ENCODE measurements around the gene GMEB1.

The GMEB1 gene, protein sequence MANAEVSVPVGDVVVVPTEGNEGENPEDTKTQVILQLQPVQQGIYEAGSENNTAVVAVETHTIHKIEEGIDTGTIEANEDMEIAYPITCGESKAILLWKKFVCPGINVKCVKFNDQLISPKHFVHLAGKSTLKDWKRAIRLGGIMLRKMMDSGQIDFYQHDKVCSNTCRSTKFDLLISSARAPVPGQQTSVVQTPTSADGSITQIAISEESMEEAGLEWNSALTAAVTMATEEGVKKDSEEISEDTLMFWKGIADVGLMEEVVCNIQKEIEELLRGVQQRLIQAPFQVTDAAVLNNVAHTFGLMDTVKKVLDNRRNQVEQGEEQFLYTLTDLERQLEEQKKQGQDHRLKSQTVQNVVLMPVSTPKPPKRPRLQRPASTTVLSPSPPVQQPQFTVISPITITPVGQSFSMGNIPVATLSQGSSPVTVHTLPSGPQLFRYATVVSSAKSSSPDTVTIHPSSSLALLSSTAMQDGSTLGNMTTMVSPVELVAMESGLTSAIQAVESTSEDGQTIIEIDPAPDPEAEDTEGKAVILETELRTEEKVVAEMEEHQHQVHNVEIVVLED

DNA sequence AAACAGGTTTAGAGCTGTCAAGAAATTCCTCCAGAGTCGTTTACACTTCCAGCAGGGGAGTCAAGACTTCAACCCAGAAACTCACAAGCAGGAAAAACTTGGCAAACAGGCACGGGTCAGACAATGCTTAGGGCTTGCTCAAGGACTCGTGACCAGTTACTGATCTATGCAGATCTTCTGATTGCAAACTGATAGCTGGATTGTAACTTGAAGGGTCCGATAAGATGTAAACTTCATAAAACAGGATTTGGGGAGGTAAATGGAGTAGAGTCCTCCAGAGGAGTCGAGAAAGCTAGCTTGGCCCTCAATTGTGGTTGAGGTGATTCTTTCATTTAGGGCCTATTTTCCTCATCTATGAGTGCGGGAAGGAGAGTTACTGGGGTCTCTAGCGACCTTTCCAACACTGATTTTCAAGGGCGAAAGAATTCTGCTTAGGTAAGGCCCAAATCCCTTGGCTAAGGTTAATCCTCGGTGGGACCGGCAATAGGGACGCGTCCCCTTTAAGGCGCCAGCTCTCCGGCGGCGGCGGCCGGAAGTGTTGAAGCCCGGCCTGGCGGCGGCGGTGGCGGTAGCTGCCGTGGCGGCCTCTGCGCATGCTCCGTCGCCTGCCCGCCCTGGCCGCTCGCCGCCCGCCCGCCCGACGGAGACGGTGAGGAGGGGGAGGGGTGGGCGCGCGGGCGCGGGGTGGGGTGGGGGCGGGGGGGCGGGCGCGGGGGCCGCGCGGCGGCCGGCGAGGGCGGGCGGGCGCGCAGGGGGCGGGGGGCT is at the start of gene GMEB1:
GMEB1 (plus strand) TSS at position 594 of the 765 bp plus-strand sequence. CDS start 14,829 bp downstream, outside the sequence.
- TF ChIP-seq, protein P1, sequence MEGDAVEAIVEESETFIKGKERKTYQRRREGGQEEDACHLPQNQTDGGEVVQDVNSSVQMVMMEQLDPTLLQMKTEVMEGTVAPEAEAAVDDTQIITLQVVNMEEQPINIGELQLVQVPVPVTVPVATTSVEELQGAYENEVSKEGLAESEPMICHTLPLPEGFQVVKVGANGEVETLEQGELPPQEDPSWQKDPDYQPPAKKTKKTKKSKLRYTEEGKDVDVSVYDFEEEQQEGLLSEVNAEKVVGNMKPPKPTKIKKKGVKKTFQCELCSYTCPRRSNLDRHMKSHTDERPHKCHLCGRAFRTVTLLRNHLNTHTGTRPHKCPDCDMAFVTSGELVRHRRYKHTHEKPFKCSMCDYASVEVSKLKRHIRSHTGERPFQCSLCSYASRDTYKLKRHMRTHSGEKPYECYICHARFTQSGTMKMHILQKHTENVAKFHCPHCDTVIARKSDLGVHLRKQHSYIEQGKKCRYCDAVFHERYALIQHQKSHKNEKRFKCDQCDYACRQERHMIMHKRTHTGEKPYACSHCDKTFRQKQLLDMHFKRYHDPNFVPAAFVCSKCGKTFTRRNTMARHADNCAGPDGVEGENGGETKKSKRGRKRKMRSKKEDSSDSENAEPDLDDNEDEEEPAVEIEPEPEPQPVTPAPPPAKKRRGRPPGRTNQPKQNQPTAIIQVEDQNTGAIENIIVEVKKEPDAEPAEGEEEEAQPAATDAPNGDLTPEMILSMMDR (IDR thresholded peaks at IDR 0.05): no peak

DNA sequence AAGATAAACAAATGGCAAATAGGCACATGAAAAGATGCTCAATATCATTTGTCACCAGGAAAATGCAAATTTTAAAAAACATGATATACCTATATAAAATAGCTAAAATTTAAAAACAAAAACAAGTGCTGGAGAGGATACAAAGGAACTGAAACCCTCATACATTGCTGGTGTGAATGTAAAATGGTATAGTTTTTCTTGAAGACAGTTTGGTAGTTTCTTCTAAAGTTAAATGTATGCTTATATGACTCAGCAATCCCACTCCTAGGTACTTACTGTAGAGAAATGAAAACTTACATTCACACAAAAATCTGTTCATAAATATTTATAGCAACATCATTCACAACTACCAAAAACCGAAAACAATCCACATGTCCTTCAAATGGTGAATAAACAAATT is 36.9 kb upstream of the GMEB1 start:
- TF ChIP-seq, protein P1 (IDR thresholded peaks at IDR 0.05): no peak

DNA sequence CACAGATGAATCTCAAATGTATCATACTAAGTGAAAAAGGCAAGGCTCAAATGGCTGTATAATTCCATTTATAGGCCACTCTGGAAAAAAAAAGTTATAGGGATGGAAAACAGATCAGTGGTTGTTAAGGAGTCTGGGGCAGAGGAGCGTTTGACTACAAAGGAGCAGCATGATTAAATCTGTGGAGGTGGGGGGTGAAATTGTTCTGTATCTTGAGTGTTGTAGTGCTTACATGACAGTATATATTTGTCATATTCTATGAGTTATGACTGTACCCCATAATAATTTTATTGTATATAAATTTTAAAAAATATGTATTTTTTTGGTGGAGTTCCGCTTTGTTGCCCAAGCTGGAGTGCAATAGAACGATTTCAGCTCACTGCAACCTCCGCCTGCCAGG is 36.0 kb upstream of the GMEB1 start:
- TF ChIP-seq, protein P1 (IDR thresholded peaks at IDR 0.05): no peak

DNA sequence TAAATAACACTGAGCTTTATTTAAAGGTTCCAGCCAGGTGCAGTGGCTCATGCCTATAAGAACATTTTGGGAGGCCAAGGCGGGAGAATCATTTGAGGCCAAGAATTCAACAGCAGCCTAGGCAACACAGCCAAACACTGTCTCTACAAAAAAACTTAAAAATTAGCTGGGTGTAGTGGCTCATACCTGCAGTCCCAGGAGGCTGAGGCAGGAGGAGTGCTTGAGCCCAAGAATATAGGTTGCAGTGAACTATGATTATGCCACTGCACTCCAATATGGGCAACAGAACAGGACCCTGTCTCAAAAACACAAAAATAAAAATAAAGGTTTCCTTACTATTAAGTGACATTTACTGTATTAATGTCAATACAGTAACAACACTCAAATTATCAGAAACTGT is 27.8 kb upstream of the GMEB1 start:
- TF ChIP-seq, protein P1 (IDR thresholded peaks at IDR 0.05): peak; percentile 38; the same call in 1 of the 2 replicates

DNA sequence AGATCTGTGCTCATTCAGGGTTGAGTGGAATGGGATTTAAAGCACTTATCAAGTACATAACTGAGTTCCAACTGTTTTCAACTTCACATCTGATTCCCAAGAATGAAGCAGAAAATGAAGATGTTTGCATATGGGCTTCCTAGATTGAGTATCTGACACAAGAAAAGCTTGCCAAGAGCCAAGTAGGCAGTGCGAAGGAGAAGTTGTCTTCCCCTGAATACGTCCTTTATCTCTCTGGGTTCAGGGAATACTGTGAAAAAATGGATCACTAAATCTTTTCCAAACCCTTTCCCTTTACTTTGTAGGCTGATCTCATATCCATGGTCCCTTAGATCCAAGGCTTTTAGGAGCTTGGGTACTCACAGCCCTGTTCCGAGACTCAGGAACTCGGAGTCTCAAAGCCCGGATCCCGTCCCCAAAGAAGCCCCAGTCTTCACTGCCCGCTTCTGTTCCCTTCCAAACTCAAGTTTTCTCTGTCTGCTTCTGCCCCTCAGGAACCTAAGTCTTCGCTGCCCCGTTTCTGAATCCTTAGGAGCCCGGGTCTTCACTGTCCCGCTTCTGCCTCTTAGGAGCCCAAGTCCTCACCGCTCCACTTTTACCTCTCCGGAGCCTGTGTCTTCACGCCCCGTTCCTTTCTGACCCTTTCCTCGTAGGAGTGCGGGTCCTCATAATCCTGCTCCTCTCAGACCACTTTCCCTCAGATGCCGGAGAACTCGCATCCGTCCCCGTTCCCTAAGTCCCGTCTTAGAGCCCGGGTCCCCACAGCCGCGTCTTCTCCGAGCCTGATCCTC is 26.3 kb upstream of the GMEB1 start:
- TF ChIP-seq, protein P1 (IDR thresholded peaks at IDR 0.05): no peak

DNA sequence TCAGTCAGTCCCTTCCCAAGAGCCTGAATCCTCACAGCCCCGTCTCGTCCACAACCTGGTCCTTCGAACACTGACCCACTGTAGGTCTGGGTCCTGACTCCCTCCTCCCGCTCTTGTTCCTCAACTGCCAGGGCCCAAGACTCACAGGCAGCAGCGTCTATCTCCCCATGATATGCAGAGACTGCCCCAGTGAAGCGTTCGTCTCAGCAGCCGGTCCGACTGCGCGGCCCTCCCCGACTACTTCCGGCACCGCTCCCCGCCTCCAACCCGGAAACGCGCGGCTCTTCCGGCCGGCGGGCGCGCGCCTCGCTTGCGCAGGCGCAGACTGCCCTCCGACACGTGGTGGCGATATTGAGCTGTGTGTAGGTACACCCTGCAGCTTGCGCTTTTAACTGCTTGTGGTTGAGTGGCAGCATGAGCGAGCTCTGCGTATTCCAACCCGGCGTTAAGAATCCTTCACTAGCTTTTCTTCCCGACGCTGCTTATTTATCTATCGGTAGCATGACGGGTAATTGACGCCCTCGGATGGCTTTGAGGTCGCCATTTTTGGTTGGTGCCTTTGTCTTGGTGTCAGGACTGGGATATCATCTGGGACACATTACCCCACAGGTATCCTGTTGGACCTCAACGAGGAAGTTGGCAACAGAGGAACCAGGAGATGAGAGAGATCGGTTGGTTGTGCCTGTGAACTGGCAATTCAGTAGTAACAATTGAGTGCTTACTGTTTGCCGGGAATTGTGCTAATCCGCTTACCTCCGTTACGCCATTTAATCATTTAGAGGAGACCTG is 25.5 kb upstream of the GMEB1 start, which contains the start of gene TAF12:
TAF12 (minus strand) TSS at position 221 of the 789 bp plus-strand sequence. CDS start 20,986 bp downstream, outside the sequence.
- TF ChIP-seq, protein P1 (IDR thresholded peaks at IDR 0.05): peak; percentile 42; the same call in 1 of the 2 replicates

Data from LNCAP (cell line).